EL (cell line): ENCODE measurements around the gene ACOT7.
"Not testable (repeated sequence)": the region's sequence is repeated elsewhere in the genome, so short reads cannot be mapped to it uniquely, and the experiment has no call there.

Source experiments
- DNase-seq: peaks from one replicate; pipeline ENCODE4 v3.0.0-alpha.2; 2016

Gene ACOT7

GRCh38 chr1:6393400-6394187 lies at the start of gene ACOT7:
Gene ACOT7, minus strand, starts transcription at chr1:6393767. Its CDS starts 368 bp downstream, at chr1:6393399.
- DNase-seq, result peak; percentile 89

- DNase-seq, result no peak
Measured at GRCh38 chr1:6441586-6441985, 48.0 kb upstream of the ACOT7 start.

- peak; percentile 49 for DNase-seq
Measured at GRCh38 chr1:6440198-6441126, 46.9 kb upstream of the ACOT7 start.

- peak; percentile 57 for DNase-seq
Measured at GRCh38 chr1:6438047-6438525, 44.5 kb upstream of the ACOT7 start.

GRCh38 chr1:6437012-6437700 lies 43.6 kb upstream of the ACOT7 start:
- not testable (repeated sequence) for DNase-seq

GRCh38 chr1:6436277-6436676 lies 42.7 kb upstream of the ACOT7 start:
- DNase-seq, result not testable (repeated sequence)

- no peak for DNase-seq
Measured at GRCh38 chr1:6435547-6435946, 42.0 kb upstream of the ACOT7 start.

GRCh38 chr1:6435129-6435528 lies 41.6 kb upstream of the ACOT7 start:
- DNase-seq, result no peak

GRCh38 chr1:6434186-6434585 lies 40.6 kb upstream of the ACOT7 start:
- no peak for DNase-seq

GRCh38 chr1:6431645-6432579 lies 38.3 kb upstream of the ACOT7 start:
- not testable (repeated sequence) for DNase-seq

- not testable (repeated sequence) for DNase-seq
Measured at GRCh38 chr1:6429660-6430411, 36.3 kb upstream of the ACOT7 start.

GRCh38 chr1:6428453-6428852 lies 34.9 kb upstream of the ACOT7 start:
- not testable (repeated sequence) for DNase-seq

GRCh38 chr1:6427441-6428390 lies 34.1 kb upstream of the ACOT7 start:
- no peak for DNase-seq

GRCh38 chr1:6426972-6427350 lies 33.4 kb upstream of the ACOT7 start:
- no peak for DNase-seq

GRCh38 chr1:6426277-6426971 lies 32.9 kb upstream of the ACOT7 start:
- DNase-seq, result no peak

- DNase-seq, result no peak
Measured at GRCh38 chr1:6425658-6426057, 32.1 kb upstream of the ACOT7 start.

- no peak for DNase-seq
Measured at GRCh38 chr1:6424619-6425593, 31.3 kb upstream of the ACOT7 start, which contains the start of gene ESPN. Gene ESPN, plus strand, starts transcription at chr1:6424776. Its CDS starts 180 bp downstream, at chr1:6424956.
